HG02943 (cell line): Measurements from ENCODE around the gene GRM4.

Experiments
- ATAC-seq: cut with Tn5 transposase; IDR thresholded peaks from one replicate; pipeline ENCODE4 v1.9.1; 2021; ENCODE audit warnings: mild to moderate bottlenecking, low read depth, moderate library complexity; ENCODE audit not compliant: unreplicated experiment

The GRM4 gene

DNA sequence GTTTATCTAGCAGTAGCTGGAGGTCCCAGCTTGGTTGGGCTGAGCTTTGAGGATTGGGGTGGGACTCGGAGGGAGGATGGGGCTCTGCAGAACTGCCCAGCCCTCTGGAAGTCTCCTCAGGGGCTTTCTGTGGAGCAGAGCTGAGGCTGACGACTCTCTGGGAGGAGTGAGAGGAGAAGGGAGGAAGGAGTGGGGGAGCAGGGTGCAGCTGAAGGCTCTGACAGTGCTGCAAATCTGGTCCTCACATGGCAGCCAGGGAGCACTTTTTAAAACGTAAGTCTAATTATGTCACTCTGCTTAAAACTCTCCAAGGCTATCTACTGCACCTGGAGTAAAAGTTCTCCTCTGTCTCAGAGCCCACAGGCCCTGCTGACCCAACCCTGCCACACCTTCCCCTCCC lies 32.4 kb downstream of the GRM4 start:
- no peak for ATAC-seq

DNA sequence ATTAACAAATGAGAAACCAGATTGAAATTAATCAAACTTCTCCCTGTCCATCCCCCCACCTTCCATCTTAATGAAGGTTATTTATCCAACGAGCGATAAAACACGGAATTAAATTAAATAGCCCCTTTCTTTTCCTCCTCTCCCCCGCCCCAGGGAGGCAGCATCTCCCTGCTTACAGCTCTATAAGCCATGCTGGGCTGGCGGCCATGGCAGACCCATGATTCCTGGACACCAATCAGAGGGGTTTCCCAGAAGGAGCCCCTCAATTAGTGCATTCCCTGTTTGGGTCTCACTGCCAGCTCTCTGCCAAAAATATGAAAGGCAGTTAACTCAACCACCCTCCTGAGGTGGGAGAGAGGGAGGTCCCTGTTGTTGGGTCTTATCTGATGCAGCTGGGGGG lies 33.8 kb downstream of the GRM4 start:
- ATAC-seq, result no peak

- no peak for ATAC-seq
Measured at GRCh38 chr6:34110610-34111009, 35.3 kb downstream of the GRM4 start.

- no peak for ATAC-seq
Measured at GRCh38 chr6:34108176-34108575, 37.7 kb downstream of the GRM4 start.

GRCh38 chr6:34106900-34107299 lies 39.0 kb downstream of the GRM4 start:
- no peak for ATAC-seq

DNA sequence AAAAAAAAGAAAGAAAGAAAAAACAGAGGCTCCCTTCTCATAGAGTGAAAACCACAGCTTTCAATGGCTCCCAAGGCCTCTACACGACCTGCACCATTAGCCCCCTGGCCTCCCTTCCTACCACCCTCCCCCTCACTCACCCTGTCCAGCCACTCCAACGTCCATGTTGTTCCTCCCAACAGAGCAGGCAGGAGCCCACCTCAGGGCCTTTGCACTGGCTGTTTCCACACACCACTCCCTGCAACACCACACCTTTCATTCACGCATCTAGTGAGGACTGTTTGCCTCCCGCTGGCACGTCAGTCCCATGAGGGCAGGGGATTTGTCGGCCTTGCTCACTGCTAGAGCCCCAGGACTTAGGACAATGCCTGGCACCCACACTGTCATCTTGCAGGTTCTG lies 39.5 kb downstream of the GRM4 start:
- ATAC-seq, result no peak

DNA sequence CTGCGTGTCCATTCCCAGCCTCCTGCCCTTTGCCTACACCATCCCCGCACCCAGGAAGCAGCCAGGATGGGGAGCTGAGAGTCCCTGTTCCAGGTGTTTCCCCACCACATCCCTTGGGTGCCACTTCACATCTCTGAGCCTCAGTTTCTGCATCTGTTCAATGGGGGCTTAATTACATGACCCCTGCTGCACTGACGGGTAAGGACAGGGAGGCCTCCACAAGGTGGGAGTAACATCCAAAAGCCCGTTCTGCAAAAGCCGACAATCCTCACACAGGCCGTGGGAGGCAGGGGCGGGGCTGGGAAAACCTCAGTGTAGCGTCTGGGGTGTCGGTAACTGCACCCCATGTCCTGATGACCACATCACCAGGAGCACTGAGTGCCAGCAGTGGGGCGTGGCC lies 41.3 kb downstream of the GRM4 start:
- ATAC-seq, result no peak

GRCh38 chr6:34104186-34104585 lies 41.7 kb downstream of the GRM4 start:
- no peak for ATAC-seq

DNA sequence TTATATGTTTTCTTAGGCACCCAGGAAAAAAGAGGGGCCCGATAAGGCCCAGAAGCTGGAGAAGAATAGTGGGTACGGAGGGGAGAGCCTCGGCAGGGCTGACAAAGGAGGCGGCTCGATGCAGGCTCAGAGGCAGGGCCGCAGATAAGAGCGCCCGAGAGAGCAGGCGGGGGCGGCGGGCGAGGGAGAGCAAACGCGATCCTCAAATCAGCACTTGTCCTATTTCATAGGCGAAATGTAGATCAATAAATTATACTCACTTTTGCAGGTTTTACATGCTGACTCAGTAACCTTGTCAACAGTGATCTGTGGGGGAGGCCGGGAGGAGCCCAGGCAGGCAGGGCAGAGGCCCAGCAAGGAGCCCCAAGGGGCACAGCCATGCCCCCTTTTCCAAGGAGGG lies 42.6 kb downstream of the GRM4 start:
- ATAC-seq, result no peak

GRCh38 chr6:34102696-34103095 lies 43.2 kb downstream of the GRM4 start:
- ATAC-seq, result no peak

GRCh38 chr6:34102099-34102656 lies 43.7 kb downstream of the GRM4 start:
- ATAC-seq, result no peak

DNA sequence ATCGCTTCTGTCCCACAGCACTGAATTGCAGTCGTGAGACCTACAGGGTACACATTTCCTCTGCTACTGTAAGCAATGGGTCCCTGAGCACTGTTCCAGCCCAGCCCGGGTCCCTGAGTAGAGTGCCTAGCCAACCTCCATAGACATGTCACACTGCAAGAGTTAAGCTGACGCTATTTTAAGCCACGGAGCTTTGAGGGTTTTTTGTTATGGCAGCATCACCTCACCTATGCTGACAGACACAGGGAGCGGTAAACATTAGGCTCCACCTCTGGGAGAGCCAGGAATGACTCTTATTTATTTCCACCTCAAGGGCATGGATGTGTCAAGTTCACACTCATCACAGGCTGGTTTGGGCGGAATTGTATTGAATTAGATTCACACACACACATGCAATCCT lies 45.1 kb downstream of the GRM4 start:
- no peak for ATAC-seq

DNA sequence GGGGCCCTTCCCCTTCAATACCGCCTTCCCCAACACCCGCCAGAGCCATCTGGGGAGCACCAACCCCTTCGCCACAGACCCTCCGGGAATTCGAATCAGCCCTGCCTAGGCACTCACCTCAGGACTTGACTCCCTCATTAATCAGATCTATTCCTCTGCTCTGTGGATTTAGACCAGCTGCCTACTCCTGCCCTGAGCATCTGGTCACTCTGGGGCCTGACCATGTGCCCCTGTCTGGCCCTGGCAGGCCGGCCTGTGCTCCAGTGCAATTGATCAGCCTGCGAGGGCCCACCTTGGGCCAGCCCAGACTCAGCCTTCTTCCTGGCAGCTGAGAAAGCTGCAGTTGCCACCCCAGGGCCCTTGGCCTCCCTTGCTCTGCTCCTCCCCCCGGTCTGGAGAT lies 46.0 kb downstream of the GRM4 start:
- no peak for ATAC-seq

GRCh38 chr6:34098045-34098936 lies 47.6 kb downstream of the GRM4 start:
- no peak for ATAC-seq

DNA sequence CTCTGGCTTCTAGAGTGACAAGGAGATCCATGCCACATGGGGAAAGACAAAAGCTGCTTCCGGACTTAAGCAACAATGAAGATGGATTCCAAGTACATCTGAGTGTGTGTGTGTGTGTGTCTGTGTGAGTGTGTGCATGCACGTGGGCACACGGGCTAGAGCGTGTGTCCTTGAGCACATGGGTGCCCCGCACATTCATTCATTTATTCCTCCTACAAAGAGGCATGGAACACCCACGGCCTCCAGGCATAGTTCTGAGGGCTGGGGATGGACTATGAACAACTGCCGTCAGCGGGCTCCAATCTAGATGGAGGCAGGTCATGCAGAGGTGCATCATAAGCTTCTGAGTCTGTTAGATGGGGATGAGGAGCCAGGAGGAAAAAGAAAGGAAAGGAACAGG lies 49.1 kb downstream of the GRM4 start:
- no peak for ATAC-seq

GRCh38 chr6:34096193-34096592 lies 49.7 kb downstream of the GRM4 start:
- no peak for ATAC-seq

DNA sequence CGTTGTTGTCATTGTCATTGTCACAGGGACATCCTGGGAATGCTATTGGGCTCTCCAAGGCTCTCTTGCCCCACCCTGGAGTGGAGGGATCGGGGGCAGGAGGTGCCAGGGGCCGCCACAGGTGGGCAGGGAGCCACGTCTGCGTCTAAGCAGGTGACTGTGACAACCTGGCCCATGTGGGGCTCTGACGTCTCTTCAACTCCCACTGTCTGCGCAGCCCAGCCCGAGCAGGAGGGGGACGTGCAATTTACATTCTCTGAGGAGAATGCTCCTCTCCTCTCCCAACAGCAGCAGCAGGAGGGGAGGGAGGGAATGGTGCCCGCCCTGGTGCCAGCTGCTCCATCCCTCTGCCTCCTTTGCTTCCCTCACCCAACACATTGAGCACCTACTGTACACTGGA lies 50.1 kb downstream of the GRM4 start:
- ATAC-seq, result no peak

DNA sequence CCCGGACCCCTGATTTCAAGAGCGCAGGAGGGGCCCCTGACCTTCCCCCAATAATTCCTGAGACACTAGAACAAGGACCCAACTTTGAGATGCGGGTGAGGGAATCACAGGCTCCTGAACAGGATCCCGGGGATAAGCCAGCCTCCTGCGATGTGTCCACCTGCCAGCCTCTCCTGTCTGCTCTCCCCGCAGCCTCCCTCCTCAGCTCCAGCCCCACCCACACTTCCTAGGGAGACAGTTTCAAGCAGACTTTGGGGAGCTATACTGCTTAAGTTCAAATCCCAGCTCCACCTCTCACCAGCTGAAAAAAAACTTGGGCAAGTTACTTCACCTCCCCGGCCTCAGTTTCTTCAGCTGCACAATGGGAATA lies 50.8 kb downstream of the GRM4 start:
- ATAC-seq, result no peak

- ATAC-seq, result no peak
Measured at GRCh38 chr6:34094474-34095135, 51.3 kb downstream of the GRM4 start.

DNA sequence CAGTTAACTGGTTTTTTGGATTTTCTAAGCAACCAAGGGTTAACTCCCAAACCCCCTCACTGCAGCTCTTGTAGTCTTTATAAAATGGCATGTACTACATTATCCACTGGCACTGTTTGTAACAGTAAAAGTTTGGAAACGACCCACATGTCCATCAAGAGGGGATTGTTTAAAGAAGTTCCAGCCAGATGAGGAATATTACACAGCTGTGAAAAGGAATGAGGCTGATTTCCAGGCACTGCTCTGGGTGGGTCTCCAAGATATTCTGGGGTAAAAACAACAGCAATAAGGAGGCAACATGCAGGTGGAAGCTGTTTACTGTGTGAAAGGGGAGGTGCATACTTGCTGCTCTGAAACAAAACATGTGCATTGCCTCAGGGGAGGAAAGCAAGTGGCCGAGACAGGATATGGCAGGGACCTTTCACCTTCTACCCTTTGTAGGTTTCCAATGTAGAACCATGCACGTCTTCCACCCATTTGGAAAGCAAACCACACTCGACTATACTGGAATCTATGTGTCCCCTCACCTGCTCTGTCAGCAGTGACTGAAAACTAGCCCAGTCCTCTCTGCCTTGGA lies 51.9 kb downstream of the GRM4 start:
- ATAC-seq, result no peak

DNA sequence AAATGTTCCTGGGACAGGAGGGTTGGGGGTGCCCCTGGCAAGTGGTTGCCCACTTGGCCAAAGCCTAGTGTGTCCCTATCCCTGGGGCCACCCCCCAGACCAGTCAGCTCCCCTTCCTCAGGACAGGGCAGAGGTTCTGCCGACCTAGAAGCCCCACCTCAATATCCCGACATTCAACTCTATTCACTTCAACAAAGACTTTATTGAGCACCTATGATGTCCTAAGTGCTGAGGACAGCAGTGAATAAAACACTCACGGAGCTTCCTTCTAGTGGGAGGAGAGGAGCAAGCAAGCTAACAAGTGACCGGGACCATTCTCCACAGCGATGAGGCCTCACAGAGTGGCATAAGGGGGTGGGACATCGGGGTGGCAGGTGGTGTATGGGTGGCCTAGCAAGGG lies 52.7 kb downstream of the GRM4 start:
- no peak for ATAC-seq
